SK-N-SH (cell line): ENCODE results near the gene FAM219B. TPM values are rescaled to one million over a fixed set of nuclear protein-coding genes. Genes with fewer than 3 reads are reported as not detected.
A peak's percentile ranks its signal among the peaks of the same experiment; 100 is the strongest.

Source experiments
- CTCF ChIA-PET: fragments of 300-600, 350-600 bp; formaldehyde crosslinking; extraction: SDS; loops from one replicate; lab custom pipeline; 2021; lab: Yijun Ruan, JAX
- POLR2A ChIA-PET: fragments of 350-600 bp; sonication (Branson Sonifier 250); formaldehyde crosslinking; extraction: SDS; loops from one replicate; lab custom pipeline; 2020; ENCODE audit warnings: antibody characterized with exemption, inconsistent platforms; lab: Yijun Ruan, JAX
- DNase-seq: peaks from one replicate; pipeline ENCODE4 v3.0.0; 2012
- H2AFZ ChIP-seq: fragments of 200-600 bp; sonication (generic); 2 replicates; pipeline ENCODE4 v1.8.1; 2016; ENCODE audit warnings: antibody characterized with exemption, mild to moderate bottlenecking, low read depth
- H3F3A ChIP-seq: fragments of 200-600 bp; sonication (generic); replicated peaks from 2 replicates; pipeline ENCODE3; 2016; ENCODE audit warnings: antibody characterized with exemption, mild to moderate bottlenecking; ENCODE audit not compliant: insufficient read depth
- H3K27ac ChIP-seq, 2 experiments: fragments of 200-500 bp in 1 of 2; fragments of 200-600 bp in 1 of 2; sonication (Bioruptor generic) in 1 of 2; sonication (generic), shearing (Covaris generic) in 1 of 2; 2 replicates each; pipeline versions ENCODE4 v1.5.1 to v1.6.1; 2014 to 2016; ENCODE audit warnings: low read depth in 2 of 2, inconsistent platforms in 1 of 2, low read length in 1 of 2, mild to moderate bottlenecking in 1 of 2, mixed read lengths in 1 of 2
- H3K27me3 ChIP-seq: fragments of 200-600 bp; sonication (generic), shearing (Covaris generic); 2 replicates; pipeline ENCODE4 v1.6.1; 2016; ENCODE audit warnings: mixed run types; ENCODE audit not compliant: insufficient read depth
- H3K36me3 ChIP-seq, 2 experiments: fragments of 200-500 bp in 1 of 2; fragments of 200-600 bp in 1 of 2; sonication (Bioruptor generic) in 1 of 2; sonication (generic) in 1 of 2; replicated peaks in 1 of 2; 2 replicates each; pipeline versions ENCODE3 to v1.5.1; 2014 to 2016; ENCODE audit warnings: low read length in 1 of 2, mild to moderate bottlenecking in 1 of 2; ENCODE audit not compliant: insufficient read depth in 2 of 2, control insufficient read depth in 1 of 2
- H3K4me1 ChIP-seq, 2 experiments: fragments of 200-500 bp in 1 of 2; fragments of 200-600 bp in 1 of 2; sonication (Bioruptor generic) in 1 of 2; sonication (generic), shearing (Covaris generic) in 1 of 2; 2 replicates each; pipeline versions ENCODE4 v1.5.1 to v1.6.1; 2014 to 2016; ENCODE audit warnings: low read depth in 1 of 2, low read length in 1 of 2, mixed run types in 1 of 2; ENCODE audit not compliant: insufficient read depth in 2 of 2, control insufficient read depth in 1 of 2
- H3K4me2 ChIP-seq: fragments of 200-600 bp; sonication (generic), shearing (Covaris generic); 2 replicates; pipeline ENCODE4 v1.6.1; 2017; ENCODE audit warnings: mixed run types
- H3K4me3 ChIP-seq, 2 experiments: fragments of 200-500 bp in 1 of 2; fragments of 200-600 bp in 1 of 2; sonication (Bioruptor generic) in 1 of 2; sonication (generic), shearing (Covaris generic) in 1 of 2; 2 replicates each; pipeline versions ENCODE4 v1.5.1 to v1.8.1; 2014 to 2016; ENCODE audit warnings: low read depth in 2 of 2, inconsistent platforms in 1 of 2, low read length in 1 of 2, mild to moderate bottlenecking in 1 of 2, mixed read lengths in 1 of 2, moderate library complexity in 1 of 2
- H3K79me2 ChIP-seq: fragments of 200-600 bp; sonication (generic); 2 replicates; pipeline ENCODE4 v1.8.1; 2017; ENCODE audit warnings: mild to moderate bottlenecking; ENCODE audit not compliant: insufficient read depth
- H3K9ac ChIP-seq: fragments of 200-600 bp; sonication (generic); 2 replicates; pipeline ENCODE4 v1.6.1; 2017; ENCODE audit warnings: mixed run types
- H3K9me2 ChIP-seq: fragments of 200-600 bp; sonication (generic); 2 replicates; pipeline ENCODE4 v1.6.1; 2017; ENCODE audit warnings: mixed run types
- H3K9me3 ChIP-seq: fragments of 200-600 bp; sonication (generic); 2 replicates; pipeline ENCODE4 v1.6.1; 2017; ENCODE audit warnings: mixed run types, mild to moderate bottlenecking, moderate library complexity
- H4K20me1 ChIP-seq: fragments of 200-600 bp; sonication (generic); 2 replicates; pipeline ENCODE4 v1.6.1; 2017; ENCODE audit warnings: mild to moderate bottlenecking, mixed run types; ENCODE audit not compliant: insufficient read depth
- GABPA ChIP-seq: IDR thresholded peaks from 2 replicates; pipeline ENCODE4 v1.4.0; 2012; ENCODE audit warnings: low read depth, mild to moderate bottlenecking
- MXI1 ChIP-seq: IDR thresholded peaks from 2 replicates; pipeline ENCODE4 v1.6.1; 2012; ENCODE audit warnings: mild to moderate bottlenecking, low read depth, low read length, improper control_type of control experiment
- NFIC ChIP-seq: IDR thresholded peaks from 2 replicates; pipeline ENCODE4 v1.4.0; 2012; ENCODE audit warnings: borderline replicate concordance
- NRF1 ChIP-seq: IDR thresholded peaks from 2 replicates; pipeline ENCODE4 v1.6.1; 2012; ENCODE audit warnings: low read depth, mild to moderate bottlenecking, low read length
- POLR2AphosphoS5 ChIP-seq: IDR thresholded peaks from 2 replicates; pipeline ENCODE4 v1.6.1; 2012; ENCODE audit warnings: low read depth, low read length
- RCOR1 ChIP-seq: fragments of 150-350 bp; IDR thresholded peaks from 2 replicates; pipeline ENCODE4 v1.6.1; 2017; ENCODE audit warnings: antibody characterized with exemption, low read length
- RXRA ChIP-seq: IDR thresholded peaks from 2 replicates; pipeline ENCODE4 v1.4.0; 2012; ENCODE audit warnings: low read depth, mild to moderate bottlenecking, borderline replicate concordance
- SIN3A ChIP-seq: IDR thresholded peaks from 2 replicates; pipeline ENCODE4 v1.6.1; 2012; ENCODE audit warnings: low read depth, mild to moderate bottlenecking, low read length, moderate library complexity, borderline replicate concordance
- TAF1 ChIP-seq: IDR thresholded peaks from 2 replicates; pipeline ENCODE4 v1.6.1; 2012; ENCODE audit warnings: low read depth, mild to moderate bottlenecking, low read length, moderate library complexity, borderline replicate concordance
- TEAD4 ChIP-seq: IDR thresholded peaks from 2 replicates; pipeline ENCODE4 v1.4.0; 2012; ENCODE audit warnings: mild to moderate bottlenecking, borderline replicate concordance; ENCODE audit not compliant: insufficient read depth
- YY1 ChIP-seq: IDR thresholded peaks from 2 replicates; pipeline ENCODE4 v1.4.0; 2012; ENCODE audit warnings: low read depth, mild to moderate bottlenecking
- ZBTB33 ChIP-seq: IDR thresholded peaks from 2 replicates; pipeline ENCODE4 v1.4.0; 2012; ENCODE audit warnings: low read depth, borderline replicate concordance
- WGBS: methylation state at CpG from one replicate; pipeline ENCODE4 v1.1.6; 2017; ENCODE audit warnings: low lambda C conversion rate; 5-methylcytosine and 5-hydroxymethylcytosine counted together
- polyA plus RNA-seq, 3 experiments: library from polyadenylated mRNA; depleted of rRNA; stranded (reverse); fragments of >200 nt; gene quantifications; 2 replicates each; pipeline ENCODE4 v1.2.3, GENCODE V29; 2012
- TF ChIP-seq, protein P1 (sequence below): IDR thresholded peaks from 2 replicates; pipeline ENCODE4; 2012
- TF ChIP-seq, protein P2 (sequence below): IDR thresholded peaks from 2 replicates; pipeline ENCODE4 v1.4.0; 2012; ENCODE audit warnings: low read depth

Gene FAM219B, protein sequence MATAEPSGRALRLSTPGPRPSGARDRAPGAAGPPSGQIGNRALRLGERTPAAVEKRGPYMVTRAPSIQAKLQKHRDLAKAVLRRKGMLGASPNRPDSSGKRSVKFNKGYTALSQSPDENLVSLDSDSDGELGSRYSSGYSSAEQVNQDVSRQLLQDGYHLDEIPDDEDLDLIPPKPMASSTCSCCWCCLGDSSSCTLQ
- 53.0 and 90.2 TPM in 2 replicates for polyA plus RNA-seq (2012; rRNA removed)
- polyA plus RNA-seq (2012; cell fraction: cytosol; rRNA removed) = 32.6 and 36.7 TPM in 2 replicates
- 376 and 407 TPM in 2 replicates for polyA plus RNA-seq (2012; cell fraction: nucleus; rRNA removed)

DNA sequence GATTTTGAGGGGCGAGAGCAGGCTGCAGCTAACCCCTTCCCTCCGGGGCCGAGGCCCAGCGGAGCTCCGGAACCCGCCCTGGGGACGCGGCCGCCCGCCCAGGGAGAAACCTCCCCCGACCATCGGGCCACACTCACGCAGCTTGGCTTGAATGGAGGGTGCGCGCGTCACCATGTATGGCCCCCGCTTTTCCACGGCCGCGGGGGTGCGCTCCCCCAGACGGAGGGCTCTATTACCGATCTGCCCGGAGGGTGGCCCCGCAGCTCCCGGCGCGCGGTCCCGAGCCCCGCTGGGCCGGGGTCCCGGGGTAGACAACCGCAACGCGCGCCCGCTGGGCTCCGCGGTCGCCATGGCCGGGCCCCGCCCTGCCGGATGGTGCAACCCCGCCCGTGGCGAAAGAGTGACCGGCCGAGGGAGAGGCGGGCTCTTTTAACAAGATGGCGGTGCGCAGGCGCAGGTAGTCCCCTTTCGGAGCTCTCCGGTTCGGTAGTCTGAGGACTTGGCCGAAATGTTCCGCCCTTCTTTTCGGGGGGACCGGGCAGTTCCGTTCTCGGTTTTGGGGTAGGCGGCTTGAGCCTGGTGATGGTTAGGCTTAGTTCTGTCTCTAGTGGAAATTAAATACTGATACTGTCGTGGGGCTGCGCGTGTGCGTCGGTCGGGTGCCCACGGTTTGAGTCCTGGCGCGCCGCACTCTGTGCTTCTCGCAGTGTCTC is at the start of gene FAM219B:
Gene FAM219B (minus strand): TSS at position 402 of the 713 bp plus-strand sequence. CDS start 51 bp downstream, at position 351.
- peak within 1 kb of the TSS; percentile 88 for H3K9ac ChIP-seq
- no peaks in the 10 kb centered on the region for H3K9me2 ChIP-seq
- H3K9me3 ChIP-seq = no peaks in the 10 kb centered on the region
- H3K27ac ChIP-seq = peak within 1 kb of the TSS; percentile 58 to 84
- ChIA-PET POLR2A (interaction anchor here (1.0 to 3.0 kb wide), 11 partner anchors 9 to 136 kb away, joined by 3 to 17 read pairs (median 5); partner anchors contain the start of genes MPI, RPP25 and SCAMP5), CTCF (interaction anchor here (0.7 to 2.5 kb wide), 9 partner anchors 10 to 298 kb away, joined by 3 to 22 read pairs (median 5); partner anchors contain the start of gene COX5A)
- H3K27me3 ChIP-seq = no peaks in the 10 kb centered on the region
- H3K4me2 ChIP-seq = peak within 1 kb of the TSS; percentile 90
- peaks cover 23 to 32% of the 10 kb centered on the region in 2 experiments for H3K36me3 ChIP-seq
- H3K79me2 ChIP-seq = peaks cover 24% of the 10 kb centered on the region
- peak within 1 kb of the TSS; percentile 88 for H2AFZ ChIP-seq
- no peak for TF ChIP-seq RXRA
- TF ChIP-seq RCOR1 = no peak
- TF ChIP-seq GABPA = 0 out of 2 replicates have a peak, but pooled peaks have one; percentile 19
- TF ChIP-seq ZBTB33 = no peak
- no peak for TF ChIP-seq NFIC
- peak; percentile 90 for TF ChIP-seq YY1
- TF ChIP-seq POLR2AphosphoS5 = peak; percentile 81
- TF ChIP-seq, protein P1, sequence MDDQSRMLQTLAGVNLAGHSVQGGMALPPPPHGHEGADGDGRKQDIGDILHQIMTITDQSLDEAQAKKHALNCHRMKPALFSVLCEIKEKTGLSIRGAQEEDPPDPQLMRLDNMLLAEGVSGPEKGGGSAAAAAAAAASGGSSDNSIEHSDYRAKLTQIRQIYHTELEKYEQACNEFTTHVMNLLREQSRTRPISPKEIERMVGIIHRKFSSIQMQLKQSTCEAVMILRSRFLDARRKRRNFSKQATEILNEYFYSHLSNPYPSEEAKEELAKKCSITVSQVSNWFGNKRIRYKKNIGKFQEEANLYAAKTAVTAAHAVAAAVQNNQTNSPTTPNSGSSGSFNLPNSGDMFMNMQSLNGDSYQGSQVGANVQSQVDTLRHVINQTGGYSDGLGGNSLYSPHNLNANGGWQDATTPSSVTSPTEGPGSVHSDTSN = peak; percentile 47
- TF ChIP-seq, protein P2, sequence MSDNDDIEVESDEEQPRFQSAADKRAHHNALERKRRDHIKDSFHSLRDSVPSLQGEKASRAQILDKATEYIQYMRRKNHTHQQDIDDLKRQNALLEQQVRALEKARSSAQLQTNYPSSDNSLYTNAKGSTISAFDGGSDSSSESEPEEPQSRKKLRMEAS = peak; percentile 42; the same call in 1 of the 2 replicates
- TF ChIP-seq TEAD4 = 0 out of 2 replicates have a peak, but pooled peaks have one; percentile 34
- TF ChIP-seq MXI1 = peak; percentile 52
- TF ChIP-seq SIN3A = 0 out of 2 replicates have a peak, but pooled peaks have one; percentile 32
- peak; percentile 85 for TF ChIP-seq TAF1
- peak; percentile 95 for TF ChIP-seq NRF1
- H4K20me1 ChIP-seq = no peaks in the 10 kb centered on the region; the same call in 1 of the 2 replicates
- WGBS = 4% methylated on average over 35 of the region's 74 CpGs
- H3K4me1 ChIP-seq = peaks cover 4 to 18% of the 10 kb centered on the region in 2 experiments; a peak in 3 of 4 replicates
- peak within 1 kb of the TSS; percentile 86 to 89 for H3K4me3 ChIP-seq
- DNase-seq = peak; percentile 98
- peaks cover 9% of the 10 kb centered on the region for H3F3A ChIP-seq
